UCSD-AML1 (cell line): ENCODE measurements around the gene SUCLG2.
A peak's percentile ranks its signal among the peaks of the same experiment; 100 is the strongest.

Experiments
- DNase-seq: peaks from one replicate; lab custom pipeline; 2025; ENCODE audit not compliant: unreplicated experiment; lab: John Stamatoyannopoulos, UW

The SUCLG2 gene

DNA sequence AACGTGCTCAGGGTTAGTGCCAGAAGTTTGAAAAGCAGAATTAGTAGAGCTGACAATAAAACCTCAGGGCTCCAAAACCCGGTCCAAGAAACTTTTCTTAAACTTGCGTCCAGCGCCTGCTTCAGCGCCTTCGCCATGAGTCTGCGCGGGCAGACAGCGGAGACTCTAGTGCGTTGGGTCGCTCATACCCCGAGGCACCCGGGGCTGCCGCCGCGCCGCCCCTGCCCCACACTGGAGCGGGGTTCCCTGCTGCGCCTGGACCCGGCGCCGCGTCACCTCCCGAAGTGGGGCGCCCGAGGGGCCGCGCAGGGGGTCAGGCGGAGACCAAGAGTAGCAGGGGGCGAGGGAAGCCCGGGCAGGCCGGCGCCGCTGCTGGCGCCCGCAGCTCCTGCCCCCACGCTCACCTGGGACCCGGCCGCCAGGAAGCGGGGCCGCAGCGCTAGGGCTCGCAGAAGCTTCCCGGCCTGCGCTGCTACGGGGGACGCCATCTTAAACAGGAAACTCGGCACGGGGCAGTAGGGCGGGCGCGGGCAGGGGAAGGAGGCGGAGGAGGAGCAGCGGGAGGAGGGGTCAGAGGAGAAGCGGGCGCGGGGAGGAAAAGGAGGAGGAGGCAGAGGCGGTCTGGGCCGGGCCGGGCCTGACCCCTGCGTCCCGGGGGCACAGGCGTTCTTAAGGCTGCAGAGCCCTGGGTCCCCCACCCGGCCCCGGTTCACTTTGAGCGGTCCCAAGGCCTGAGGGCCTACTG lies at the start of gene SUCLG2:
Gene SUCLG2 (minus strand): TSS at position 514 of the 745 bp plus-strand sequence. CDS start 26 bp downstream, at position 488.
- DNase-seq = peak; percentile 84

DNA sequence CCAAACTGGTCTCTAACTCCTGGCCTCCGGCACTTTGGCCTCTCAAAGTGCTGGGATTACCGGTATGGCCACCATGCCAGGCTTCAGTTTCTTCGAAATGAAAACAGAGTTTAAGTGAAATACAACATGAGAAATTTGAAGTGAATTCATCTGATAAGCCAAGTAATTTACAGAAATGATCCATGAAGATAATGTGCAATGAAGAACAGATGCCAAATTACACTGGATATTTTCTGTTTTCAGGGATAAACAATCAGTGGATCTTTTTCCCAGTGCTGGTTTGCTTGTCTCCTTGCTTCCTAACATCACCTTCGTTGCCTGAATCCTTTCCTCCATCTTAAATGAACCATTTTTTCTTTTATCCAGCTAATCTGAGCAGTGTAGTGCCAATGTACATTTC lies 46.2 kb upstream of the SUCLG2 start:
- no peak for DNase-seq

DNA sequence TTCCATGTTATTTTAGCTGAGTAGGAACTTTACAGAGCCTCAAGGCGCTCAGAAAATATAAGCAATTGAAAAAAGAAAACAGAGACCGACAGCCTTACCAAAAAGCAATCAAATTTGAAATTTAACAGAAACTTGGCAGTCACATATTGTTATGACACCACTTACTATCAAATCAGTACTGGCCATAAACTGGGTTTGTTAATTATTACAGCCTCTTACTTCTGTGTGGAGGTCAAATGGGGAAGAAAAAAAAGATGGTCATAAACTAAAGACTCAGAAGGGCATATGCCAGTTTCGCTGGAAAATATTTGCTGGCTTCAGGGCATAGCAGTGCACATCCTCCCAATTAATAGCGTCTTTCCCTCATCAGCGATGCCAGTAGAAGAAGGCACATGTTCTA lies 45.5 kb upstream of the SUCLG2 start:
- DNase-seq = no peak

- no peak for DNase-seq
Observed at GRCh38 chr3:67692621-67693020, 38.2 kb upstream of the SUCLG2 start.

DNA sequence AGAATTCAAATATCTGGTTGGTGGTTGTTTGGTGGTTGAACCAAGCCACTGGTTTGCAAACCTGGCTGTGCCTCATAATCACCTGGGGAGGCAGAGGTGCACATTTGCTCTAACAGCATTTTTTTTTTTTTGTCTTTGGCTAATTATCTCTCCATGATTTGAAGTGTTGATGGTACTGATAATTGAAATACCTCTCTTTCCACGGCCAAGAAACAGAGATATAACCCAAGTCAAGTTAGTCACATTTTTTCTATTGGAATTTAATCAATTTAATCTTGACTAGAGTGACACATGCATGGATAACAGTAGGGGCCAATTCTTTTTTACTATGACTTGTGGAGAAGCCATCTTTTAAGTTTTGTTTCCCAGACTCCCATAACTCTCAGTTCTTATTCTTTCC lies 37.5 kb upstream of the SUCLG2 start:
- DNase-seq = no peak

GRCh38 chr3:67691207-67691606 lies 36.8 kb upstream of the SUCLG2 start:
- no peak for DNase-seq

- DNase-seq = no peak
Observed at GRCh38 chr3:67689806-67690205, 35.4 kb upstream of the SUCLG2 start.

GRCh38 chr3:67688231-67688630 lies 33.8 kb upstream of the SUCLG2 start:
- DNase-seq = no peak

GRCh38 chr3:67686069-67686468 lies 31.7 kb upstream of the SUCLG2 start:
- no peak for DNase-seq

DNA sequence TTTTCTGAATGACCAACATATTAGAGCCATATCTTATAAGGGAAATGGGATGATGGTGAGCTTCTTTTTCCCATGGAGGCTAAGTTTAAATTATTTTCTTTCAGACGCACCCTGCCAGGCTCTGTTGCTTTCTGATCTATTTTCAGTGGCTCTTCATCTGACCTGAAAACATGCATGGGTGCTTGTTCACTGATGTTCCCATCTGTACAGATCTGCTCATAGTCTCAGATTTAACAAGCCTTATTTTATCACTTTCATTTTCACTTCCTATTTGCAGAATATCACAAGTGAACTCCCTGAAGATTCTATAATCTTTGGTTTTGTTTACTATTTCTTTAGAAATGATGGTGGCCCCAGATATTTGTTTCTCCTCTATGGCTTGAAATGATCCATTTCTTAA lies 31.1 kb upstream of the SUCLG2 start:
- no peak for DNase-seq

- DNase-seq = no peak
Observed at GRCh38 chr3:67684211-67684610, 29.8 kb upstream of the SUCLG2 start.

- no peak for DNase-seq
Observed at GRCh38 chr3:67683522-67683921, 29.1 kb upstream of the SUCLG2 start.

- DNase-seq = no peak
Observed at GRCh38 chr3:67678665-67679064, 24.3 kb upstream of the SUCLG2 start.

DNA sequence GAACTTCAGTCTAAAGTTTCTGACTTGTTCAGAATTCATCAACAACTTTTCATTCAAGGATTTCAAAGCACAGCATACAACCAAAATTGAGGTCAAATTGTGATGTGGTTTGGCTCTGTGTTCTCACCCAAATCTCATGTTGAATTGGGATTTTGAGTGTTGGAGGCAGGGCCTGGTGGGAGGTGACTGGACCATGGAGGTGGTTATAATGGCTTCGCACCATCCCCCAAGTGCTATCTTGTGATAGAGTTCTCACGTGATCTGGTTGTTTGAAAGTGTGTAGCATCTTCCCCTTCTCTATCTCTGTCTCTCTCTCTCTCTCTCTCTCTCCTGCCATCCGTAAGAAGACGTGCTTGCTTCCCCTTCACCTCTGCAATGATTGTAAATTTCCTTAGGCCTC lies 19.6 kb upstream of the SUCLG2 start:
- no peak for DNase-seq

GRCh38 chr3:67662733-67663132 lies 8.3 kb upstream of the SUCLG2 start:
- DNase-seq = no peak

GRCh38 chr3:67661089-67661488 lies 6.7 kb upstream of the SUCLG2 start:
- DNase-seq = no peak

- no peak for DNase-seq
Observed at GRCh38 chr3:67657192-67657591, 2.8 kb upstream of the SUCLG2 start.

DNA sequence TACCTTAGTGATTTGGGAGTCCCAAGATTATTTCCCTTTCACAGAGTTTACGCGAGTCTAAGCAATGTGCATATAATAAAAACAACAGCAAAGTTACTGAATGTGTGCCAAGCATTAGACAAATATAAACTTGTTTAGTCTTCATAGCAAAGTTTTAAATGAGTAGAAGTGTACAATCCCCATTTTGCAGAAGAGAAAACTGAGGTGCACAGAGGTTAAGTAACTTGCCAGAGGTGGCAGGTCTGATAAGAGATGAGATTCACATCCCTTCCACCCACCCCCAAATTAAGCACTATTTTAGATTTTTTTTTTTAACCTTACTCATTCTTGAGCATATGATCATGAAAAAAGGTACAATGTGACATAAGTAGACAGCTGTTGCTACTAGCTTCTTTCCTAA lies 2.2 kb upstream of the SUCLG2 start:
- no peak for DNase-seq

DNA sequence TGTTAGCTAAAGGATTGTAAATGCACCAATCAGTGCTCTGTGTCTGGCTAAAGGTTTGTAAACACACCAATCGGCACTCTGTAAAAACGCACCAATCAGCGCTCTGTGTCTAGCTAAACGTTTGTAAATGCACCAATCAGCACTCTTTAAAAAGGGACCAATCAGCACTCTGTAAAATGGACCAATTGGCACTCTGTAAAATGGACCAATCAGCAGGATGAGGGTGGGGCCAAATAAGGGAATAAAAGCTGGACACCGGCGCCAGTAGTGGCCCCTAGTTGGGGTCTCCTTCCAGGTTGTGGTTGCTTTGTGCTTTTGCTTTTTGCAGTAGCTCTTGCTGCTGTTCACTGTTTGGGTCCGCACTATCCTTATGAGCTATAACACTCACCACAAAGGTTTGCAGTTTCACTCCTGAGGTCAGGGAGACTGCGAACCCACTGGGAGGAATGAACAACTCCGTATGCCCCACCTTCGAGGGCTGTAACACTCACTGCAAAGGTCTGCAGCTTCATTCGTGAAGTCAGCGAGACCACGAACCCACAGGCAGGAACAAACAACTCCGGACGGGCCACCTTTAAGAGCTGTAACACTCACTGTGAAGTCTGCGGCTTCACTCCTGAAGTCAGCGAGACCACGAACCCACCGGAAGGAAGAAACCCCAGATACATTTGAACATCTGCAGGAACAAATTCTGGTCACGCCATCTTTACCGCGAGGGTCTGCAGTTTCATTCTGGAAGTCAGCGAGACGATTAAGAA lies 1.1 kb upstream of the SUCLG2 start:
- peak; percentile 71 for DNase-seq

- DNase-seq = no peak
Observed at GRCh38 chr3:67654844-67655177, 399 bp upstream of the SUCLG2 start.

- no peak for DNase-seq
Observed at GRCh38 chr3:67653425-67654098, 850 bp downstream of the SUCLG2 start.

- no peak for DNase-seq
Observed at GRCh38 chr3:67650084-67650483, 4.3 kb downstream of the SUCLG2 start.
